K562 (cell line): ENCODE measurements around the gene RPS17. TPM values are rescaled to one million over a fixed set of nuclear protein-coding genes. Genes with fewer than 3 reads are reported as not detected.
A peak's percentile ranks its signal among the peaks of the same experiment; 100 is the strongest.

Experiments used
- BCOR ChIP-seq: fragments of 450-650 bp; IDR thresholded peaks from 2 replicates; pipeline ENCODE4 v1.6.1; 2016
- CBFA2T2 ChIP-seq: fragments of 450-650 bp; conservative IDR thresholded peaks from 2 replicates; pipeline ENCODE4 v1.6.1; 2017; ENCODE audit warnings: mild to moderate bottlenecking
- HSF4 ChIP-seq: fragments of 250-450 bp; sonication (Bioruptor Pico); IDR thresholded peaks from 2 replicates; pipeline ENCODE4 v2.1.2; 2022; ENCODE audit warnings: mild to moderate bottlenecking, moderate library complexity, borderline replicate concordance
- JUND ChIP-seq, 2 experiments: IDR thresholded peaks; 2 replicates in 1 of 2; 3 replicates in 1 of 2; pipeline ENCODE4 v1.6.1; 2011; ENCODE audit warnings: borderline replicate concordance in 2 of 2, low read depth in 2 of 2, low read length in 2 of 2, improper control_type of control experiment in 1 of 2, missing biosample characterization in 1 of 2, missing genetic modification characterization in 1 of 2, missing genetic modification reagents in 1 of 2
- KLF6 ChIP-seq: fragments of 250-450 bp; sonication (Bioruptor Pico); IDR thresholded peaks from 2 replicates; pipeline ENCODE4 v1.4.0; 2020; ENCODE audit warnings: mild to moderate bottlenecking, moderate library complexity, borderline replicate concordance
- L3MBTL2 ChIP-seq: fragments of 450-650 bp; IDR thresholded peaks from 2 replicates; pipeline ENCODE4 v1.6.1; 2016; ENCODE audit warnings: mild to moderate bottlenecking, moderate library complexity
- MXD1 ChIP-seq: fragments of 250-450 bp; sonication (Bioruptor Pico); IDR thresholded peaks from 2 replicates; pipeline ENCODE4 v1.8.0; 2021; ENCODE audit warnings: borderline replicate concordance, mild to moderate bottlenecking, moderate library complexity; ENCODE audit not compliant: poor library complexity, severe bottlenecking
- POLR2G ChIP-seq: fragments of 200-400 bp; formaldehyde crosslinking; IDR thresholded peaks from 2 replicates; pipeline ENCODE4 v1.6.1; 2017; ENCODE audit warnings: low read depth, mild to moderate bottlenecking, antibody characterized with exemption, low read length, moderate library complexity
- RBFOX2 ChIP-seq: fragments of 200-400 bp; formaldehyde crosslinking; IDR thresholded peaks from 2 replicates; pipeline ENCODE4 v1.6.1; 2017; ENCODE audit warnings: low read depth, mild to moderate bottlenecking, low read length, moderate library complexity
- SRF ChIP-seq, 2 experiments: fragments of 250-450, 450-650 bp in 1 of 2; sonication (Bioruptor Pico) in 1 of 2; sonication (generic) in 1 of 2; formaldehyde crosslinking; IDR thresholded peaks; 2 replicates each; pipeline versions ENCODE4 v1.5.0 to v1.5.1; 2020 to 2022; ENCODE audit warnings: mild to moderate bottlenecking in 1 of 2, missing genetic modification reagents in 1 of 2
- ZC3H4 ChIP-seq: sonication (generic); formaldehyde crosslinking; IDR thresholded peaks from 2 replicates; pipeline ENCODE4 v1.9.0; 2021; ENCODE audit warnings: missing genetic modification reagents, borderline replicate concordance
- ZNF318 ChIP-seq, 2 experiments: fragments of 450-650 bp; IDR thresholded peaks; 2 replicates each; pipeline ENCODE4 v1.6.1; 2016; ENCODE audit warnings: mild to moderate bottlenecking in 2 of 2, borderline replicate concordance in 1 of 2, low read depth in 1 of 2, moderate library complexity in 1 of 2
- ZNF592 ChIP-seq: fragments of 450-650 bp; IDR thresholded peaks from 2 replicates; pipeline ENCODE4 v1.6.1; 2017; ENCODE audit warnings: antibody characterized with exemption, mild to moderate bottlenecking
- polyA plus RNA-seq, 8 experiments: library from polyadenylated mRNA; depleted of rRNA in 4 of 8; stranded (reverse) in 5 of 8; unstranded in 3 of 8; fragments of >200 nt; fragmentation: Nextera tagmentation in 2 of 8; fragmentation: Illumina TruSeq in 1 of 8; extraction: Ambion mirVana in 2 of 8; extraction: Trizol in 1 of 8; gene quantifications; 2 replicates each; pipeline versions ENCODE4 v1.2.1 to v1.2.3, GENCODE V29; 2011 to 2014; ENCODE audit warnings: inconsistent platforms in 1 of 8, missing spikeins in 1 of 8
- total RNA-seq, 7 experiments: library from RNA; depleted of rRNA in 6 of 7; stranded (reverse); fragments of >200 nt in 6 of 7; fragmentation: Illumina TruSeq in 2 of 7; extraction: Trizol in 2 of 7; gene quantifications; 2 replicates each; pipeline versions ENCODE4 v1.2.1 to v1.2.3, GENCODE V29; 2011 to 2021; ENCODE audit warnings: low replicate concordance in 1 of 7

The RPS17 gene
- total and polyA plus RNA-seq, 9 of the 15 experiments (the other 6 are each of a cell fraction or from before 2014, with no cell fraction given): 1,988 to 6,515 (median 5,229) TPM

- TF ChIP-seq KLF6: peak; percentile 53; the same call in 1 of the 2 replicates
- TF ChIP-seq ZNF318 (IDR thresholded peaks at IDR 0.05; ENCODE audit: borderline replicate concordance in 1 of 2, low read depth in 1 of 2): no peak
- no peak for TF ChIP-seq BCOR
- TF ChIP-seq L3MBTL2: peak; percentile 44; the same call in 1 of the 2 replicates
- no peak for TF ChIP-seq SRF (CRISPR knock-in tag; IDR thresholded peaks at IDR 0.05)
- TF ChIP-seq POLR2G: no peak
- peak; percentile 63; the same call in 1 of the 2 replicates for TF ChIP-seq HSF4 (CRISPR knock-in tag)
- peak; percentile 61 for TF ChIP-seq ZNF592
- no peak for TF ChIP-seq RBFOX2
- no peak for TF ChIP-seq MXD1 (CRISPR knock-in tag)
- no peak for TF ChIP-seq ZC3H4
- peak; percentile 37; the same call in 1 of the 2 replicates for TF ChIP-seq CBFA2T2
- TF ChIP-seq JUND (IDR thresholded peaks at IDR 0.05; ENCODE audit: borderline replicate concordance, low read depth, low read length): 0 out of 2 replicates have a peak, but pooled peaks have one; percentile 2
- no peak for TF ChIP-seq JUND (tag; IDR thresholded peaks at IDR 0.05; ENCODE audit: borderline replicate concordance, low read depth, low read length)
These were observed 9.0 kb upstream of the RPS17 start (continued) for GRCh38 chr15:82549199-82549665.
